Central memory CD8-positive, alpha-beta T cell (primary cell): Measurements from ENCODE around the gene NAXE.
"Not testable (repeated sequence)": the region's sequence is repeated elsewhere in the genome, so short reads cannot be mapped to it uniquely, and the experiment has no call there.

Experiments used
- ATAC-seq: fragments of 150-1000 bp; cut with Tn5 transposase; replicated peaks from 2 replicates; pipeline ENCODE4 v1.10.0; 2022; ENCODE audit warnings: mild to moderate bottlenecking, moderate FRiP score, moderate number of reproducible peaks; ENCODE audit not compliant: poor library complexity, severe bottlenecking; ENCODE audit errors: extremely low read depth
- DNase-seq, 2 donors: peaks; one replicate each; pipeline ENCODE4 v3.0.0; 2021; ENCODE audit warnings: low spot score in 2 of 2
- H3K27ac Mint-ChIP-seq: one replicate; pipeline ENCODE4 v1.8.0; 2022; ENCODE audit warnings: low read depth, mild to moderate bottlenecking, moderate library complexity, mixed read lengths
- H3K27me3 Mint-ChIP-seq: one replicate; pipeline ENCODE4 v1.8.0; 2022; ENCODE audit warnings: mixed read lengths
- H3K36me3 Mint-ChIP-seq: one replicate; pipeline ENCODE4 v1.8.0; 2022; ENCODE audit warnings: mild to moderate bottlenecking, moderate library complexity, mixed read lengths; ENCODE audit not compliant: insufficient read depth
- H3K4me1 Mint-ChIP-seq: one replicate; pipeline ENCODE4 v1.8.0; 2022; ENCODE audit warnings: mixed read lengths
- H3K4me3 Mint-ChIP-seq: one replicate; pipeline ENCODE4 v1.8.0; 2022; ENCODE audit warnings: mild to moderate bottlenecking, moderate library complexity, mixed read lengths
- H3K9me3 Mint-ChIP-seq: one replicate; pipeline ENCODE4 v1.8.0; 2022; ENCODE audit warnings: mixed read lengths

The NAXE gene

GRCh38 chr1:156574039-156574633 lies 17.4 kb upstream of the NAXE start:
- ATAC-seq: no peak

GRCh38 chr1:156577550-156577949 lies 14.0 kb upstream of the NAXE start:
- peaks cover 2% of the 10 kb centered on the region for H3K36me3 Mint-ChIP-seq
- peaks cover 28% of the 10 kb centered on the region for H3K27me3 Mint-ChIP-seq
- H3K4me1 Mint-ChIP-seq: peaks cover 21% of the 10 kb centered on the region
- DNase-seq (no peak), ATAC-seq (no peak)
- H3K4me3 Mint-ChIP-seq: no peak overlapping the region
- H3K27ac Mint-ChIP-seq: no peak overlapping the region
- no peaks in the 10 kb centered on the region for H3K9me3 Mint-ChIP-seq

More at GRCh38 chr1:156574039-156574633, 17.4 kb upstream of the NAXE start:
- Mint-ChIP-seq H3K36me3 (no peaks in the 10 kb centered on the region), H3K27ac (no peak overlapping the region), H3K4me1 (peaks cover 10% of the 10 kb centered on the region), H3K9me3 (no peaks in the 10 kb centered on the region), H3K27me3 (peaks cover 48% of the 10 kb centered on the region), H3K4me3 (no peak overlapping the region)
- no peak for DNase-seq

GRCh38 chr1:156578055-156578454 lies 13.5 kb upstream of the NAXE start:
- ATAC-seq: no peak
- H3K4me1 Mint-ChIP-seq: peaks cover 21% of the 10 kb centered on the region
- no peaks in the 10 kb centered on the region for H3K9me3 Mint-ChIP-seq
- no peak for DNase-seq
- H3K4me3 Mint-ChIP-seq: no peak overlapping the region
- no peak overlapping the region for H3K27ac Mint-ChIP-seq
- peaks cover 2% of the 10 kb centered on the region for H3K36me3 Mint-ChIP-seq
- H3K27me3 Mint-ChIP-seq: peaks cover 23% of the 10 kb centered on the region

- Mint-ChIP-seq H3K27ac (no peak within 1 kb of the TSS), H3K4me3 (no peak within 1 kb of the TSS), H3K36me3 (peaks cover 5% of the 10 kb centered on the region), H3K9me3 (no peaks in the 10 kb centered on the region), H3K27me3 (peaks cover 11% of the 10 kb centered on the region), H3K4me1 (peaks cover 29% of the 10 kb centered on the region)
- DNase-seq: no peak
- ATAC-seq: no peak
Measured at GRCh38 chr1:156579472-156579871, 12.1 kb upstream of the NAXE start, which contains the start of gene TTC24. Gene TTC24 (plus strand): TSS chr1:156579723. CDS start chr1:156581365, 1,642 bp downstream.

GRCh38 chr1:156581661-156582387 lies 9.8 kb upstream of the NAXE start:
- Mint-ChIP-seq H3K36me3 (peaks cover 6% of the 10 kb centered on the region), H3K4me1 (peaks cover 35% of the 10 kb centered on the region), H3K9me3 (no peaks in the 10 kb centered on the region), H3K4me3 (peak overlapping the region; percentile 81), H3K27me3 (no peaks in the 10 kb centered on the region), H3K27ac (peak overlapping the region; percentile 89)
- no peak for DNase-seq
- peak; percentile 84 for ATAC-seq

- H3K4me1 Mint-ChIP-seq: peaks cover 35% of the 10 kb centered on the region
- peaks cover 6% of the 10 kb centered on the region for H3K36me3 Mint-ChIP-seq
- peak overlapping the region; percentile 89 for H3K27ac Mint-ChIP-seq
- no peaks in the 10 kb centered on the region for H3K27me3 Mint-ChIP-seq
- peak overlapping the region; percentile 81 for H3K4me3 Mint-ChIP-seq
- no peak for DNase-seq
- no peaks in the 10 kb centered on the region for H3K9me3 Mint-ChIP-seq
- peak; percentile 30 for ATAC-seq
Measured at GRCh38 chr1:156582388-156583017, 9.1 kb upstream of the NAXE start.

GRCh38 chr1:156583821-156584622 lies 7.6 kb upstream of the NAXE start:
- ATAC-seq (no peak), DNase-seq (peak; percentile 59 to 69)
- no peak overlapping the region for H3K27ac Mint-ChIP-seq
- peaks cover 35% of the 10 kb centered on the region for H3K4me1 Mint-ChIP-seq
- no peaks in the 10 kb centered on the region for H3K9me3 Mint-ChIP-seq
- peak overlapping the region; percentile 4 for H3K4me3 Mint-ChIP-seq
- no peaks in the 10 kb centered on the region for H3K27me3 Mint-ChIP-seq
- H3K36me3 Mint-ChIP-seq: peaks cover 6% of the 10 kb centered on the region

GRCh38 chr1:156584813-156585212 lies 6.8 kb upstream of the NAXE start:
- ATAC-seq (no peak), DNase-seq (no peak)
- no peaks in the 10 kb centered on the region for H3K27me3 Mint-ChIP-seq
- H3K36me3 Mint-ChIP-seq: peaks cover 6% of the 10 kb centered on the region
- H3K4me3 Mint-ChIP-seq: no peak overlapping the region
- no peaks in the 10 kb centered on the region for H3K9me3 Mint-ChIP-seq
- peaks cover 35% of the 10 kb centered on the region for H3K4me1 Mint-ChIP-seq
- H3K27ac Mint-ChIP-seq: no peak overlapping the region

GRCh38 chr1:156586323-156586722 lies 5.3 kb upstream of the NAXE start:
- Mint-ChIP-seq H3K4me1 (peaks cover 37% of the 10 kb centered on the region), H3K27me3 (no peaks in the 10 kb centered on the region), H3K4me3 (no peak overlapping the region), H3K36me3 (peaks cover 6% of the 10 kb centered on the region), H3K27ac (no peak overlapping the region), H3K9me3 (no peaks in the 10 kb centered on the region)
- DNase-seq: no peak
- ATAC-seq: no peak

GRCh38 chr1:156586892-156587477 lies 4.6 kb upstream of the NAXE start:
- Mint-ChIP-seq H3K4me1 (peaks cover 34% of the 10 kb centered on the region), H3K36me3 (peaks cover 4% of the 10 kb centered on the region), H3K4me3 (no peak overlapping the region), H3K9me3 (no peaks in the 10 kb centered on the region), H3K27ac (no peak overlapping the region), H3K27me3 (no peaks in the 10 kb centered on the region)
- no peak for DNase-seq
- no peak for ATAC-seq

- peaks cover 30% of the 10 kb centered on the region for H3K4me1 Mint-ChIP-seq
- H3K27ac Mint-ChIP-seq, H3K4me3 Mint-ChIP-seq, H3K27me3 Mint-ChIP-seq, H3K9me3 Mint-ChIP-seq, H3K36me3 Mint-ChIP-seq, DNase-seq, ATAC-seq: not testable (repeated sequence)
Measured at GRCh38 chr1:156587927-156588326, 3.6 kb upstream of the NAXE start.

GRCh38 chr1:156589546-156589945 lies 2.0 kb upstream of the NAXE start:
- Mint-ChIP-seq H3K4me3 (no peak overlapping the region), H3K36me3 (peaks cover 8% of the 10 kb centered on the region), H3K4me1 (peaks cover 22% of the 10 kb centered on the region), H3K27ac (no peak overlapping the region), H3K9me3 (no peaks in the 10 kb centered on the region), H3K27me3 (no peaks in the 10 kb centered on the region)
- DNase-seq (no peak), ATAC-seq (no peak)
